Coronary artery (tissue), 2 donors: Measurements from ENCODE around the gene POU2AF1.
"Not testable (repeated sequence)": the region's sequence is repeated elsewhere in the genome, so short reads cannot be mapped to it uniquely, and the experiment has no call there.

Source experiments
- DNase-seq: peaks from one replicate; pipeline ENCODE4 v3.0.0-alpha.2; 2017; ENCODE audit warnings: low spot score
- H3K27ac ChIP-seq, 2 donors: fragments of 200-600 bp; sonication (generic); one replicate each; pipeline ENCODE4 v1.5.1; 2016 to 2019
- H3K4me3 ChIP-seq: fragments of 200-600 bp; sonication (generic); 2 replicates; pipeline ENCODE4 v1.5.1; 2016; ENCODE audit warnings: mild to moderate bottlenecking, moderate library complexity
- TF ChIP-seq, protein P1 (sequence below): fragments of 200-600 bp; sonication (generic); IDR thresholded peaks from one replicate; pipeline ENCODE4 v1.5.1; 2019; ENCODE audit warnings: antibody characterized with exemption

The POU2AF1 gene

DNA sequence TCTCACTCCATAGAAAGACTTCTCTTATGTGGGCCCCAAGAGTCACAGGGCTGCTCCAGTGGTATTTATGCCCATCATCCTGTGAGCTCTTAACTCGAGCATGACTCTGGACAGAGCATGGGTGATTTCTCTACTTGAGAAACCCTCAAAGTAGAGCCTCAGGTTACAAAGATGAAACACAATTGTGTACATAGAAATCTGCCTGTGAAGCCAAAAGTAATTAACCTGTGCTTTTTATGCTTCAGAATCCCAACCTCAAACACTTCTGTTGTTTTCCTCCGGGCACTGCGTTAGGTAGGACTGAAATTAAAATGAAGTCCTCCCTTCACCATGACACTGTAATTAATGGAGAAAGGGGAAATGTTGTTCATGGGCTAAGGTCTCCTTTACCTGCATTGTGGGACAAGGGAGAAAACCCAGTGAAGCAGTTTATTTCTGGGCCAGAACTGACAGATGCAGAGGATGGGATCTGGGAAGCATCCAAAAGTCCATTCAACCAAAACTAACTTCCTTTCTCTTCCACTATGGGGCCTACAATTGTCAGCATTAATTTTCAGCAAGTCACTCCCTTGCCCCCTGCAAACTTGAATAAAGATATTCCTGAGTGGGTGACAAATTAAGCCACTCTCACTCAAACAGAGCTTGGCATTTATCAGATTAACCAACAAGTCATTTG lies 24.1 kb upstream of the POU2AF1 start:
- TF ChIP-seq, protein P1, sequence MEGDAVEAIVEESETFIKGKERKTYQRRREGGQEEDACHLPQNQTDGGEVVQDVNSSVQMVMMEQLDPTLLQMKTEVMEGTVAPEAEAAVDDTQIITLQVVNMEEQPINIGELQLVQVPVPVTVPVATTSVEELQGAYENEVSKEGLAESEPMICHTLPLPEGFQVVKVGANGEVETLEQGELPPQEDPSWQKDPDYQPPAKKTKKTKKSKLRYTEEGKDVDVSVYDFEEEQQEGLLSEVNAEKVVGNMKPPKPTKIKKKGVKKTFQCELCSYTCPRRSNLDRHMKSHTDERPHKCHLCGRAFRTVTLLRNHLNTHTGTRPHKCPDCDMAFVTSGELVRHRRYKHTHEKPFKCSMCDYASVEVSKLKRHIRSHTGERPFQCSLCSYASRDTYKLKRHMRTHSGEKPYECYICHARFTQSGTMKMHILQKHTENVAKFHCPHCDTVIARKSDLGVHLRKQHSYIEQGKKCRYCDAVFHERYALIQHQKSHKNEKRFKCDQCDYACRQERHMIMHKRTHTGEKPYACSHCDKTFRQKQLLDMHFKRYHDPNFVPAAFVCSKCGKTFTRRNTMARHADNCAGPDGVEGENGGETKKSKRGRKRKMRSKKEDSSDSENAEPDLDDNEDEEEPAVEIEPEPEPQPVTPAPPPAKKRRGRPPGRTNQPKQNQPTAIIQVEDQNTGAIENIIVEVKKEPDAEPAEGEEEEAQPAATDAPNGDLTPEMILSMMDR: no peak
- no peak overlapping the region for H3K4me3 ChIP-seq
- DNase-seq: no peak
- H3K27ac ChIP-seq: no peak overlapping the region

DNA sequence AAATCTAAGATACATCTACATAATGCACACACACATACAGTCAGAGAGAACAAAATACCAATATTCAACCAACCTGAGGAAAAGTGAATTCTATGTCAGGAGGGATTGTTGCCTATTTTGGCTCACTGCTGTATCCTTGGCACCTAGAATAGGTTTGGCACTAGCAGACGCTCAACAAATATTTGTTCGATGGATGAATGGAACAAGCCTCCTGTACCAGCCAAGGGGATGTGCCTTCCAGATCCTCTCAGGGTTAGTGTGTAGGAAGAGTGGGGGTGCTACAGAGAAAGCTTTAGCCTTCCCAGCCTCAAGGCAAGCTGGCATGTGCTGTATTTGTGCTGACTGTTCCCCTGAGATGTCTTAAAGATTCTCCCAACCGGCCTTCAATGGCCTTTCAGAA lies 23.3 kb upstream of the POU2AF1 start:
- no peak for DNase-seq
- no peak overlapping the region for H3K4me3 ChIP-seq
- TF ChIP-seq, protein P1: no peak
- H3K27ac ChIP-seq: no peak overlapping the region

DNA sequence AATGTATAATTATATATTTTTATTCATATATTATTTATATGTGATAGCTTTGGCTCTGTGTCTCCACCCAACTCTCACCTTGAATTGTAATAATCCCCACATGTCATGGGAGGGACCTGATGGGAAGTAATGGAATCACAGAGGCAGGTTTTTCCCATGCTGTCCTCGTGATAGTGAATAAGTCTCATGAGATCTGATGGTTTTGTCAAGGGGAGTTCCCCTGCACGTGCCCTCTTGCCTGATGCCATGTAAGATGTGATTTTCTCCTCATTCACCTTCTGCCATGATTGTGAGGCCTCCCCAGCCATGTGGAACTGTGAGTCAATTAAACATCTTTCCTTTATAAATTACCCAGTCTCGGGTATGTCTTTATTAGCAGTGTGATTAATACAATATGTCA lies 22.9 kb upstream of the POU2AF1 start:
- H3K4me3 ChIP-seq, DNase-seq, H3K27ac ChIP-seq: not testable (repeated sequence)

DNA sequence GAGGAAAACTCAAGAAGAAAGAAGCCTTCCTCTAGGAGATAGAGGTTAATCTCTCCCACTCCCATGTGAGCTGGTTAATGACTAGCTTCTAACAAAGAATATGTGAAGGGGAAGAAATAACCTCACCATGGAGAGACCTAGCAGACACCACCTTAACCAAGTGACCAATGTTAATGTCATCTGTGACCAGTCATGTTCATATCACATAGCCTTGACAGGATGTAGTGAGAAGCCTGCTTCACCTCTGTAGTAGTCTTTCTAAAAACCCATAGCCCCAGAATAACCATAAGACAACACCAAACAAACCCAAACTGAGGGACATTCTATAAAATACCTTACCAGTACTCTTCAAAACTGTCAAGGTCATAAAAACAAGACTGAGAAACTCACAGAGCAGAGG lies 21.5 kb upstream of the POU2AF1 start:
- Histone ChIP-seq H3K27ac (no peak overlapping the region), H3K4me3 (no peak overlapping the region)
- TF ChIP-seq, protein P1: no peak
- DNase-seq: no peak

DNA sequence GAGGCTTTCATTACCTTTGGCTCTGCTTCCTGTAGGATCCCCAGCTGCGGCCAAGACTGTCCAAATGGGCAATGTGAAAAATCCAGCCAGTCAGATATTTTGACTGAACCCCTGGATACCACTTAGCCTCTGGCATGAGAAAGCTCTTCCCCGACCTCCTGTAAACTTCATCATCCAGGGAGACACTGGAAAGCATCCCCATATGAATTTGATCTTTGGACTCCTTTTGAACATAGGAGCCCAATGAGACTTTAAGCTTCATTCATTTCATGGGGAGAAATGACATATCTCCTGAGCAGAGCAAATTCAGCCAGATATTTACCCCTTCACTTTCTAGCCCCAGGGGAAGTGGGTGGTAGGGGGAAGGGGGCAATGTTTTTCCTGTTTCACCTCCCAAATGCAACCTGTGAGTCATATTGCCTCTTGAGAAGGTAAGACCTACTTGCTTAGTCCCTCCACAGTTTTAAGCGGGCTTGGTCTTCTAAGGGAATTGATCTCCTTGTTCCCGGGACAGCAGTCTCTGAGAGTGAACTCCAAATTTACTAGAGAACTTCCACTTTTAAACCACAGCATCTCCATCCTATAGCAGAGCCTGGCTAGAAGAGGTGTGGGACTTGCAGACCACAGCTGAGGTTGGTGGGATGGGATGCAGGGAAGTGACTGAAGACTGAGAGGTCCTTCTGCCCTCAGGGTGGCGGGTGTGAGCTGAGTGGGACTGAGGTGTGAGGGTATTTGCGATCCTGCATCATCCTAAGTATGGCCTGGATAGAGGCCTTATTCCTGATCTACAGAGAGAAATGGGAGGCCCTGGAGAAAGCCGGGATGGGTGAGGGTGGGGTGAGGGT lies 20.3 kb upstream of the POU2AF1 start:
- no peak overlapping the region for H3K27ac ChIP-seq
- no peak overlapping the region for H3K4me3 ChIP-seq
- TF ChIP-seq, protein P1: no peak
- no peak for DNase-seq

DNA sequence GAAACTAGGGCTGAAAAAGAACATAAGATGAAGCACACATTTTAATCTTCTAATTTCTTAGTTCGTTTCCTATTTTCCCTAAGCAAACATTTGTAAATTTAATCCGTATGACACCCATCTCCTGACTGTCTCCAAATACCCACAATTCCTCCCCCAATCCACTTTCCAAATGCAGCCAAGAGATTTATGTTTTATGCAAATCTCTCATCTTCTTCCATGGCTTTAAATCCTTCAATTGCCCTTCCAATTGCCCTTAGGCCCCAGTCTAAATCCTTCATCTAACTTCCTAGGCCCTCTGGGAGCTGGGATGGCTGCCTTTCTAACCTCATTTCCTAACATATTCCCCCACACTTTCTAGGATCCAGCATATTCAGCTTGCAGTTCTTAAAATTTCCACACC lies 18.0 kb upstream of the POU2AF1 start:
- Histone ChIP-seq H3K4me3 (no peak overlapping the region), H3K27ac (no peak overlapping the region)
- DNase-seq: no peak
- TF ChIP-seq, protein P1: no peak

DNA sequence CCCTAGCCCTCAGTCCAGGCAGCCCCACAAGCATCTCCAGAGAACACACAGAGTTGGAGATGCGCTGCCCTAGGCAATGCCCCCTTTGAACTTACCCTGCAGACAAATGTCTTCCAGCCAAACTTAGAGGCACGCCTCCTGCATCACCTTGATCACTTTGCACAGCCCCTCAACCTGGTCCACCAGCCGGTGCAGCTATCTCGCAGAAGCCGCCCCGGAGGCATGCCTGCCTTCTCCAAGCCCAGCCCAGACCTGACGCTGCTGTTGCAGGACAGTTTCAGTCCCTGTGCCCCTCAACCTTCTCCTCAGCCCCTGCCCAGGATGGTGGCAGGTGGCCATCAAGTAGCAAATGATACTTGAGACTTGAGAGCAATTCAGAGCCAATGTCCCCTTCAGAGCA lies 16.7 kb upstream of the POU2AF1 start:
- Histone ChIP-seq H3K27ac (no peak overlapping the region), H3K4me3 (no peak overlapping the region)
- TF ChIP-seq, protein P1: no peak
- no peak for DNase-seq
